Smooth muscle cell (in vitro differentiated cells): ENCODE measurements around the gene NFASC. TPM values are rescaled to one million over a fixed set of nuclear protein-coding genes. Genes with fewer than 3 reads are reported as not detected.

Experiments used
- DNase-seq: peaks from one replicate; lab custom pipeline; 2025; ENCODE audit not compliant: unreplicated experiment; lab: John Stamatoyannopoulos, UW
- H2AFZ ChIP-seq: fragments of 200-600 bp; sonication (generic); 2 replicates; pipeline ENCODE4 v1.6.0; 2016; ENCODE audit warnings: antibody characterized with exemption, low read depth, mild to moderate bottlenecking
- H3F3A ChIP-seq: fragments of 200-600 bp; sonication (generic); 2 replicates; pipeline ENCODE4 v1.6.0; 2017; ENCODE audit warnings: antibody characterized with exemption, low read depth
- H3K27ac ChIP-seq: fragments of 200-600 bp; sonication (generic); 2 replicates; pipeline ENCODE4 v1.5.1; 2016; ENCODE audit warnings: low read depth, mild to moderate bottlenecking
- H3K27me3 ChIP-seq: fragments of 200-600 bp; sonication (generic); 2 replicates; pipeline ENCODE4 v1.6.1; 2016; ENCODE audit warnings: low read depth, mild to moderate bottlenecking
- H3K36me3 ChIP-seq: fragments of 200-600 bp; sonication (generic); 2 replicates; pipeline ENCODE4 v1.5.1; 2016; ENCODE audit warnings: low read depth
- H3K4me1 ChIP-seq: fragments of 200-600 bp; sonication (generic); 2 replicates; pipeline ENCODE4 v1.5.1; 2016; ENCODE audit warnings: low read depth
- H3K4me2 ChIP-seq: fragments of 200-600 bp; sonication (generic); 2 replicates; pipeline ENCODE4 v1.6.0; 2016; ENCODE audit warnings: mild to moderate bottlenecking
- H3K4me3 ChIP-seq: fragments of 200-600 bp; sonication (generic); 2 replicates; pipeline ENCODE4 v1.5.1; 2016; ENCODE audit warnings: mild to moderate bottlenecking
- H3K79me2 ChIP-seq: fragments of 200-600 bp; sonication (generic); 2 replicates; pipeline ENCODE4 v1.6.0; 2016; ENCODE audit warnings: low read depth, mild to moderate bottlenecking
- H3K9ac ChIP-seq: fragments of 200-600 bp; sonication (generic); 2 replicates; pipeline ENCODE4 v1.6.0; 2016; ENCODE audit warnings: low read depth
- H3K9me3 ChIP-seq: fragments of 200-600 bp; sonication (generic); replicated peaks from 2 replicates; pipeline ENCODE4 v1.5.1; 2016; ENCODE audit warnings: low read depth
- H4K20me1 ChIP-seq: fragments of 200-600 bp; sonication (generic); 2 replicates; pipeline ENCODE4 v1.6.0; 2016; ENCODE audit warnings: low read depth
- WGBS: methylation state at CpG from one replicate; pipeline ENCODE4 v1.1.7; 2016; ENCODE audit warnings: low lambda C conversion rate; 5-methylcytosine and 5-hydroxymethylcytosine counted together
- polyA plus RNA-seq: library from polyadenylated mRNA; unstranded; fragments of >200 nt; fragmentation: Nextera tagmentation; extraction: Ambion mirVana; gene quantifications from 2 replicates; pipeline ENCODE4 v1.2.1, GENCODE V29; 2016
- total RNA-seq: library from RNA; depleted of rRNA; stranded (reverse); fragments of >200 nt; gene quantifications from 2 replicates; pipeline ENCODE4 v1.2.3, GENCODE V29; 2014
- TF ChIP-seq, protein P1 (sequence below): fragments of 200-600 bp; sonication (generic); IDR thresholded peaks from 2 replicates; pipeline ENCODE4 v1.5.1; 2017; ENCODE audit warnings: borderline replicate concordance, mild to moderate bottlenecking, antibody characterized with exemption; ENCODE audit not compliant: insufficient read depth, poor library complexity, severe bottlenecking

The NFASC gene
- total and polyA plus RNA-seq, 2 experiments from 2014 or later = 0.09 to 0.63 TPM

DNA sequence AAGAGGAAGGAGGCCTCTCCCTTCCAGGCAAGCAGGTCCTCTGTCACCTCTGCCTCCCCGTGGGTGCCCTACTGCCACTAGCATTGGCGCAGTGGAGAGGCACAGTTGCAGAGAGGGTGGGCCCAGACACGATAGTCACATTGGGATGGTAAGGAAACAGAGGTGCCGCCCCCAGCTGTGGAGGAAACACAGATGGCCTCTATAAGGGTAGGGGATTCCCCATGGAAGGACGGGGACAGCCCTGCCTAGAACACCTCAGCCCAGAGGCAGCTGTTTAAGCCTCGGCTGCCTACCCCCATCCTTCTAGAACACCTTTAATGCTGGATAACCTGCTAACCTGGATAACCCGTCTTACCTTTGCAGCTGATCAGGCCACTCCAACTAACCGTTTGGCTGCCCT is 106.7 kb downstream of the NFASC start:
- Histone ChIP-seq H3K4me3 (no peak overlapping the region), H2AFZ (no peak overlapping the region), H3K27me3 (no peaks in the 10 kb centered on the region), H3K9ac (no peak overlapping the region), H4K20me1 (no peaks in the 10 kb centered on the region), H3F3A (peaks cover 5% of the 10 kb centered on the region), H3K4me1 (peaks cover 6% of the 10 kb centered on the region), H3K27ac (no peak overlapping the region), H3K79me2 (no peaks in the 10 kb centered on the region), H3K4me2 (no peak overlapping the region), H3K9me3 (no peaks in the 10 kb centered on the region), H3K36me3 (no peaks in the 10 kb centered on the region)
- 90% methylated on average over 8 of the region's 8 CpGs for WGBS
- TF ChIP-seq, protein P1, sequence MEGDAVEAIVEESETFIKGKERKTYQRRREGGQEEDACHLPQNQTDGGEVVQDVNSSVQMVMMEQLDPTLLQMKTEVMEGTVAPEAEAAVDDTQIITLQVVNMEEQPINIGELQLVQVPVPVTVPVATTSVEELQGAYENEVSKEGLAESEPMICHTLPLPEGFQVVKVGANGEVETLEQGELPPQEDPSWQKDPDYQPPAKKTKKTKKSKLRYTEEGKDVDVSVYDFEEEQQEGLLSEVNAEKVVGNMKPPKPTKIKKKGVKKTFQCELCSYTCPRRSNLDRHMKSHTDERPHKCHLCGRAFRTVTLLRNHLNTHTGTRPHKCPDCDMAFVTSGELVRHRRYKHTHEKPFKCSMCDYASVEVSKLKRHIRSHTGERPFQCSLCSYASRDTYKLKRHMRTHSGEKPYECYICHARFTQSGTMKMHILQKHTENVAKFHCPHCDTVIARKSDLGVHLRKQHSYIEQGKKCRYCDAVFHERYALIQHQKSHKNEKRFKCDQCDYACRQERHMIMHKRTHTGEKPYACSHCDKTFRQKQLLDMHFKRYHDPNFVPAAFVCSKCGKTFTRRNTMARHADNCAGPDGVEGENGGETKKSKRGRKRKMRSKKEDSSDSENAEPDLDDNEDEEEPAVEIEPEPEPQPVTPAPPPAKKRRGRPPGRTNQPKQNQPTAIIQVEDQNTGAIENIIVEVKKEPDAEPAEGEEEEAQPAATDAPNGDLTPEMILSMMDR = no peak
- no peak for DNase-seq

DNA sequence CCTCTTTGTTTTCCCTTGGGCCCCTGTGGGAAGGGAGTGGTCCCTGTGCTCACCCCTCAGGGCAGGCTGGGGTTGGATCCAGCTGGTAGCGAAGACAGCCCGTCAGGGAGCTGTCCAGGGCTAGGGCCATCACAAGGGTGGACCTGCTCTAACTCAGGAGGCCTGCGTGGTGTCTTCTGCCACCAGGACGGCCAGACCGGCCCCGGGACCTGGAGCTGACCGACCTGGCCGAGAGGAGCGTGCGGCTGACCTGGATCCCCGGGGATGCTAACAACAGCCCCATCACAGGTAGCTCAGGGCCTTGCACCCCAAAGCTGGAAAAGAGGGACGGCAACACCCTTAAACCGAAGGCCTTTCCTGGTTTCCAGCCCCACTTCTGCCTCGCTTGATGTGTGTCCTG is 108.1 kb downstream of the NFASC start:
- Histone ChIP-seq H3F3A (no peaks in the 10 kb centered on the region), H3K27ac (no peak overlapping the region), H3K79me2 (no peaks in the 10 kb centered on the region), H3K36me3 (no peaks in the 10 kb centered on the region), H3K9me3 (no peaks in the 10 kb centered on the region), H3K9ac (no peak overlapping the region), H3K27me3 (no peaks in the 10 kb centered on the region), H4K20me1 (no peaks in the 10 kb centered on the region), H3K4me3 (no peak overlapping the region), H2AFZ (no peak overlapping the region), H3K4me2 (no peak overlapping the region), H3K4me1 (peaks cover 4% of the 10 kb centered on the region)
- WGBS = 98% methylated on average over 14 of the region's 14 CpGs
- DNase-seq = no peak
- TF ChIP-seq, protein P1 = no peak

DNA sequence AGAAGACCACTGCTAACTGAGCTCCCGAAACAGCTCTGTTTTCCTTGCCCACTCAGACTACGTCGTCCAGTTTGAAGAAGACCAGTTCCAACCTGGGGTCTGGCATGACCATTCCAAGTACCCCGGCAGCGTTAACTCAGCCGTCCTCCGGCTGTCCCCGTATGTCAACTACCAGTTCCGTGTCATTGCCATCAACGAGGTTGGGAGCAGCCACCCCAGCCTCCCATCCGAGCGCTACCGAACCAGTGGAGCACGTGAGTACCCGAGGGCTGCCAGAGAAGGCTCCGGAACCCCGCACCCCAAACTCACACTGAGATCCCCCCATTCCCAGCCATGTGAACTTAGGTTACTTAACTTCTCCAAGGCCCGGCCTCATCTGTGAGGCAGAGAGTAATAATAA is 108.6 kb downstream of the NFASC start:
- H3F3A ChIP-seq = no peaks in the 10 kb centered on the region
- H3K27me3 ChIP-seq = no peaks in the 10 kb centered on the region
- DNase-seq = no peak
- H3K9ac ChIP-seq = no peak overlapping the region
- 96% methylated on average over 18 of the region's 18 CpGs for WGBS
- H3K79me2 ChIP-seq = no peaks in the 10 kb centered on the region
- H3K9me3 ChIP-seq = no peaks in the 10 kb centered on the region
- H2AFZ ChIP-seq = no peak overlapping the region
- H3K36me3 ChIP-seq = no peaks in the 10 kb centered on the region
- no peaks in the 10 kb centered on the region for H4K20me1 ChIP-seq
- H3K4me3 ChIP-seq = no peak overlapping the region
- H3K4me1 ChIP-seq = peaks cover 4% of the 10 kb centered on the region
- H3K27ac ChIP-seq = no peak overlapping the region
- TF ChIP-seq, protein P1 = no peak
- no peak overlapping the region for H3K4me2 ChIP-seq

DNA sequence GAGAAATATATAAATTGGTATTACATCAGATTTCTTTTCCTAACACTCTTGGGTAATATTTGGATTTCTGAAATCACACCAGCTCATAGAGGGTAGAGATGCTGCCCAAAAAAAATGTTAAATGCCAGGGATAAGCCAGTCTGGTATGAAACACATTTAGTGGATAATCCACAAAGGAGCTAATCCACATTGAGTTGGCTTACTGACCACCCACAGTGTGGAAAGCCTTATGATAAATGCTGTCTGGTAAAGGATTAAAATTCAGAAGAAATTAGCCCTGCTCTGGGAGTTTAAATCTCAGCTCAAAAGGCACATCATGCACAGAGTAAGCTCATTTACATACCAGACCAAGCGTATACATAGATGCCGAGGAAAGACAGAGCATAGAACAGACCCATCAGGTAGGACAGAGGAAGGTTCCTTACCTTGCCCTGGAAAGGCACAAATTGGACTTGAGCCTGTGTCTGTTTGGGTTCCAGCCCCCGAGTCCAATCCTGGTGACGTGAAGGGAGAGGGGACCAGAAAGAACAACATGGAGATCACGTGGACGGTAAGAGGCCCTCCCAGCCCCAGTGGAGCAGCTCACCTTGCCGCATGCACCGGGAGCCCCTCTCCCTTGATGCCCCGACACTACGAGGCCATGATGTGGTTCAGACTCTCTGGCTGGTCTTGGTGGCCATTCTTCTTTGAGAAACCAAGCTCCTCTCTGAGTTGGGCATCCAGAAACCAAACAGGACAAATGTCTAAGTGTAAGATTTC is 109.4 kb downstream of the NFASC start:
- H3K4me3 ChIP-seq = no peak overlapping the region
- H4K20me1 ChIP-seq = no peaks in the 10 kb centered on the region
- H3K27me3 ChIP-seq = no peaks in the 10 kb centered on the region
- no peaks in the 10 kb centered on the region for H3K9me3 ChIP-seq
- no peaks in the 10 kb centered on the region for H3K79me2 ChIP-seq
- 89% methylated on average over 10 of the region's 10 CpGs for WGBS
- peaks cover 7% of the 10 kb centered on the region for H3K4me1 ChIP-seq
- no peak for DNase-seq
- peak overlapping the region; percentile 66 for H3K27ac ChIP-seq
- peak overlapping the region; percentile 41 for H3K4me2 ChIP-seq
- H3K36me3 ChIP-seq = no peaks in the 10 kb centered on the region
- H2AFZ ChIP-seq = no peak overlapping the region
- H3F3A ChIP-seq = no peaks in the 10 kb centered on the region
- TF ChIP-seq, protein P1 = no peak
- H3K9ac ChIP-seq = no peak overlapping the region
